T-helper 1 cell (primary cell): ENCODE data around the gene RNF166.
A peak's percentile ranks its signal among the peaks of the same experiment; 100 is the strongest.
"Not testable (repeated sequence)": the region's sequence is repeated elsewhere in the genome, so short reads cannot be mapped to it uniquely, and the experiment has no call there.

Experiments
- DNase-seq, 5 donors: peaks; one replicate each; pipeline ENCODE4 v3.0.0-alpha.2; 2012 to 2020

The RNF166 gene

DNA sequence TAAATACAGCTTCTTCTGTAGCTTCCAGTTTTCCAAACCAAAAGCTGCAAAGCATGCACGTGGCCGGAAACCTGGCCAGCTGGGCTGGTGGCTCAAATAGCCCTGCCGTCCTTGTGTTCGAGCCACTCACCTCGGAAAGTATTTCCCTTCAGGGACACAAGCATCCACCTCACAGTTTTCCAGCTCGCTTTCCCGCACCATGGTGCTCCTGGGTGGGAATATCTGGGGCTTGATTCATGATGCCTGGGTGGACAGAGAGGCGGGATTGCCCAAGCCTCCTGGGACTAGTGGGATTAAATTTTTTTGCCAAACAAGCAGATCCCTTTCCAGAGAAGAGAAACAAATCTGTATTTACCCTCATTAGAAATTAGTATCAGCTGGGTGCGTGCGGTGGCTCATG, 36.2 kb downstream of the RNF166 start:
- no peak for DNase-seq

DNA sequence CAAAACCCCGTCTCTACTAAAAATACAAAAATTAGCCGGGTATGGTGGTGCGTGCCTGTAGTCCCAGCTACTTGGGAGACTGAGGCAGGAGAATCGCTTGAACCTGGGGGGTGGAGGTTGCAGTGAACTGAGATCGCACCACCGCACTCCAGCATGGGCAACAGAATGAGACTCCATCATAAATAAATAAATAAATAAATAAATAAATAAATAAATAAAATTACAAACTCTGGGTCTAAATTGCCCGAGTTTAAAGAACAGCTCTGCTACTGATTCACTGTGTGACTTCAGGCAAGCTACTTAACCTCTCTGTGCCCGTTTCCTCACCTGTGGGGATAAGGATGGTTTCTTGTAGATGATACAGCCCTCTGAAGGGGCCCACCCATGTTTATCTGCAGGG, 36.7 kb downstream of the RNF166 start:
- not testable (repeated sequence) for DNase-seq

DNA sequence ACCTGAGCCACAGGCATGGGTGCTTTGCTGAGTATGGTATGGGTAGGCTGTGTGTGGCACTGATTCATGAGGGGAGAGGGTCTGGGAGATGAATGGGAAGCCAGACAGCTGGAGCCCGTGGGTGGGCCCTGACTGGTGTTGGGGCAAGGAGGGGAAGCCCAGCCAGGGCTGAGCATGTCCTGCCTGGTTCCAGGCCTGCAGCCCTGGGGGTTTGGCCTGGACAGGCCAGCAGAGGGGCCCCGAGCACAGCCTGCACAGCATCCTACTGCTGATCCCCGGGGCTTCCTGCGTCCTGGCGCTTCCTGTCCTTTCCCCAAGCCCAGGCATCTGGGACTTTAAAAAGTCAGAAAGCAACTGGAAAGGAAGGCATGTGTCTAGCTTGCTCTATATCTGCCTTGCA, 38.7 kb downstream of the RNF166 start:
- DNase-seq, result no peak

DNA sequence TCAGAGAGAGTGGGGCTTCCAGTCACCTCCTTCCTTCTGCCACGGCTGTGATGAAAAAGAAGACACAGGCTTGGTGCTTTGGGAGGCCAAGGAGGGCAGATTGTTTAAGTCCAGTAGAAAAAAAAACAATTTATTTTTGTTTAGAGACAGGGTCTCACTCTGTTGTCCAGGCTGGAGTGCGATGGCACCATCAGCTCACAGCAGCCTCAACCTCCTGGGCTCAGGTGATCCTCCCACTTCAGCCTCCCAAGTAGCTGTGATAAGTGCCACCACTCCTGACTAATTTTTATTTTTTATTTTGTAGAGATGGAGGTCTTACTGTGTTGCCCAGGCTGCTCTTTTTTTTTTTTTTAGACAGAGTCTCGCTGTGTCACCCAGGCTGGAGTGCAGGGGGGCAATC, 40.6 kb downstream of the RNF166 start:
- DNase-seq, result no peak

DNA sequence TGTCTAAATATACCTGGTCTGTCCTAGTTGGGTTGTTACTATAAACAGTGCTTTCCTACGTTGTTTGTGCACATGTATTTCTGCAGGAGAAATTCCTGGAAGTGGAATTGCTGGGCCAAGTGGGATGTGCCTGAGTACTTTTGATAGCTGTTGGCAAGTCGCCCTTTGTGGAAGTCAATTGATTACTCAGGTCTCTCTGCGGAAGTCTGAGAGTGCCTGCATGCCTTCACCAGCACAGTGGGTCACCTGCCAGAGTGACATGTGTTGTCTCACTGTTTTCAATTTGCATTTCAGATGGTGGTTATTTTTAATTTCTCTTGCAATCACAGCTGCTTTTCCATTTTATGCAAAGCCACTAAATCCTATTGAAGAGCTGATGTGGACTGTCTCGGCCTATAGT, 41.1 kb downstream of the RNF166 start:
- no peak for DNase-seq

DNA sequence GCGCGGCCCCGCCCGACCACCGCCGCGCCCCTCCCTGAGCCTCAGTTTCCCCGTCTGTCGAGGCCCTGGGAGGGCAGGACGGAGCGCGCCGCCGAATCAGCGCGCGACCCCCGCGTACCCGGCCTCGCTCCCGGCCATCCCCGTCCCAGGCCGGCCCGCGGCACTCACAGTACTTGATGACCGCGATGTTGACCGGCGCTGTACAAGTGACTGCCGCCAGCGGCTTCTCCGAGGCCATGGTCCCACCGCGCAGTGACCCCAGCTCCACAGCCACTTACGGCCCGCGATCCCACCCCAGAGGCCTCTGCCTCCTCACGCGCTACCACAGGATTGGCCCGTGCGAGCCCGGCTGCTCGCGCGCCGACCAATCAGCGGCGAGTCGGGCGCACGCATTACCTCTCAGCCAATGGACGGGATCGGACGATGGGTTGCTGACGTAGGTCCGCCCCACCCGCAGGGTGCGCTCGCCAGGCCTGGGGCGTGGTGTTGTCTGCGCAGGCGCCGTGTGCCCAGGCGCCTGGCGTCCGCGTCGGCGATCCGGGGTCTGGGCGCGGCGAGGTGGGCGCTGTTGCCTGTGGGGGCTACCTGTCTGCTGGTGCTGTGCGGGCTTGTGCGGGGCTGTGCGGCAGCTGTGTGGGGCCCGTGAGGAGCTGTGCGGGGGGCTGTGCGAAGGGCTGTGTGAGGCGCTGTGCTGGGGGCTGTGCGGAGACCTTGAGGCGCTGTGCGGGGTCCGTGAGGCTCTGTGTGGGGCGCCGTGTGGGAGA, 43.2 kb downstream of the RNF166 start, which contains the start of gene MVD:
Gene MVD (minus strand): TSS at position 249 of the 764 bp plus-strand sequence. CDS start 11 bp downstream, at position 238.
- DNase-seq, result peak; percentile 93 to 98 (median 94)

DNA sequence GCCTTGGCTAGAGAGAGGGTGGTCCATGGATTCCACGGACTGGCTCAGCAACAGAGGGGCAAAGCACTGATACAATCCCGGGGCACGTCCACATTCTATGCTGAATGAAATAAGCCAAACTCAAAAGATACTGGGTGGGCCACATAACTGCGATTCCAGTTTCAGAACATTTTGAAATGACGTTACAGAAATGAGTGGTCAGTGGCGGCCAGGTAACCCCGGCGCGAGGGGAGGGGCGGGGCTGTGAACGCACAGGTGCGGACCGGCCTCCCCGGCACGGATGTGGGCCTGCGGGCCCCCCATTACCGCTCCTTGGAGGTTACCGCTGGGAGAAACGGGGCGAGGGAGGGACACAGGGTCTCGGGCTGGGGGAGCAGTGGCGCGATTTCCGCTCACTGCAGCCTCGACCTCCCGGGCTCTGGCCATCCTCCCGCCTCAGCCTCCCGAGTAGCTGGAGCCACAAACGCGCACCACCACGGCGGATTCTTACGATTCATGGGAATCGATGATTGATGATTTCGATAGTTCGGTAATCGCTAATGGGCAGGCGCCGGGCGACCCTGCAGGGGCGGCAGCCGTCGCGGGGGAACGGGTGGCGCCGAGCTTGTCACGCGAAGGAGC, 43.9 kb downstream of the RNF166 start:
- peak in 1 of 5 donors; percentile 12 for DNase-seq

DNA sequence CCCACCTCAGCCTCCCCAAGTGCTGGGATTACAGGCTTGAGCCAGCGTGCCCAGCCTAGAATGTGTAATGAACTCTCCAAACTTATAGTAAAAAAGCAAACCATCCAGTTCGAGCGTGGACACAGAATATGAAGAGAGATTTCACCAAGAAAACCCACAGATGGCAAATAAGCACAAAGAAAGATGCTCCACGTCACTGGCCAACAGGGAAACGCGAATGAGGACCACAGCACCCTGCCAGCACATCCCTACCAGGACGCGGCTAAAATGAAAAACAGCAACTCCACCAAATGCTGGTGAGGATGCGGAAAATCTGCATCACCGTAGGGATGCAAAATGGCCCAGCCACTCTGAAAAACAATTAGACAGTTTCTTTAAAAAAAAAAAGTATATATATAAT, 44.7 kb downstream of the RNF166 start:
- no peak for DNase-seq

DNA sequence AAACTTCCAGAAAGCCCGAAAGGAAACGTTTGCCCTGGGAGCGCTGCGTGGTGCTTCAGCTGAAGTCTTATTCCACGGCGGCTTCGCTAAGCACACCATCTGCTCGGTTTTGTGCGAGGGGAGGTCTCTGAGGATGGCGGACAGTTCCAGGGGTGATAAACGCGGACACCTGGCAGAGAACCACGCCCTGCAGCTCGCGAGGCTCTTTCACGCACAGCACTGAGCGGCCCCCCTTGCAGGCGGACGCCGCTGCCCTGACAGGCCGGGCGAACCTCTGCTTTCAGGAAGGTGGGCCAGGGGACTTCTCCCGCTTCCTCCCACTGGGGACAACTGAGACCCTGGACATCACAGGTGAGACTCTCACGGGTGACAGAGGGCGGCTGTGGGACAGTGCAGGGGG, 47.0 kb downstream of the RNF166 start:
- no peak for DNase-seq

DNA sequence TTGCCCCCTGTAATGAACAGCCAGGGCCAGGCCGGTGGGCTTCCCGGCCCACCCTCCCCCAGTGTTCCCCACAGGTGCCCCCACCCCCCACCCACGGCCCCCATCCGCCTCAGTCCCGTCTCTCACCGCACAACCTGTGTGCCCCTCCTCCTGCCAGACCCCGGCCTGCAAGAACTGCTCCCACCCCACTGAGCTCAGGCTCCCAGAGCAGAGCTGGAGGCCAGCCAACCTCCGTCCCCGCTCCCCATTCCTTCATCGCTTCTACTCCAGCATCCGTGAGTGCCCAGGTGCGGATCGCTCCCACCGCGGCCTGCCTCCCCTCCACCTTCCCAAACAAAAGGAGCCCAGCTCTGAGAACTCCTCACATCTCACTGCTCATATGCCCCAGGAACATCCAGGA, 47.5 kb downstream of the RNF166 start:
- no peak for DNase-seq

DNA sequence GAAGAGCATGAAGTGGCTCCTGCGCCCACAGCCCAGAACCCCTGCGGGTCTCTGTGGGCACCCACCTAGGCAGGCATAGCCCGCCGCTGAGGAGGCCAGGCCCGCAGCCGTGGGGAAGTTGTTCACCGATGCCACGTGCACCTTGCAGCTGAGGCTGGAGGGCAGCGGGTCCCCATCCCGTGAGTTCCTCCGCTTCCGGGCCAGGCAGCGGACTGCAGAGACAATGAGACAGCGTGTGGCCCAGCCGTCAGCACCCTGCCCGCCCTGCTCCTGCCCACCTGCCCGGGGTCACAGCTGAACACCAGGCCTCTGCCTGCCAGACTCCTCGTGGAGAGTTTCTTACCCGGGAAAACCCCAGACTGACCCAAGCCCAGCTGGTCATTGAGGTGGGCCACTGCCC, 48.8 kb downstream of the RNF166 start:
- DNase-seq, result no peak

DNA sequence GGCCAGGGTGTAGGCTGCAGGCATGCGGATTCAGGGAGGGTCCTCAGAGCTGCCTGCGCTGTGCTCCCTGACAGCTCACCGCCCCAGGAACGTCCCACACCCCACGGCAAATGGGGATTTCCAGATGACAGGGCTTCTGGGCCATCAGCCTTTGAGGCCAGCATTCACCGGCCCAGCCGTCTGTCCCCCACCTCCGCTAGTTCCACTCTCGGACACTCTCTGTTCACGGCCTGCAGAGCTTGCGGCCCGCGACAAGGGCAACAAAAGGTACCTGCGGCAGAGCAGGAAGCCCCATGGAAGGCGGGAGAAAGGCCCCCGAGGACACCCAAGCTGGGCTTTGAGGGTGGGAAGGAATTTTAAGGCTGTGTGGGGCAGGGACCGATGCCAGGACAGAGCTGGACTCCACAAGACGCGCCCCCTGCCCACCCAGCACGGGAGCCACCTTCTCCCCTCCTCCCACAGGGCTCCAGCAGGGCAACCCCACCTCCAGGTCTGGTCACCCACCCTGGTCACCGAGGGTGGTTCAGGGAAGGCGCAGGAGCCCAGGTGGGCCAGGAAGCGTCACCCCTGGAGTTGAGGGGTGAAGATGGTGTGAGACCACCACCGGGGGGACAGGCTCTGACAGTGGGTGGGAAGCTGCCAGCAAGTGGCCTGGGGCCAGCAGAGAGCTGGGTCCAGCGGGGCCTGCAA, 49.8 kb downstream of the RNF166 start:
- DNase-seq, result no peak

DNA sequence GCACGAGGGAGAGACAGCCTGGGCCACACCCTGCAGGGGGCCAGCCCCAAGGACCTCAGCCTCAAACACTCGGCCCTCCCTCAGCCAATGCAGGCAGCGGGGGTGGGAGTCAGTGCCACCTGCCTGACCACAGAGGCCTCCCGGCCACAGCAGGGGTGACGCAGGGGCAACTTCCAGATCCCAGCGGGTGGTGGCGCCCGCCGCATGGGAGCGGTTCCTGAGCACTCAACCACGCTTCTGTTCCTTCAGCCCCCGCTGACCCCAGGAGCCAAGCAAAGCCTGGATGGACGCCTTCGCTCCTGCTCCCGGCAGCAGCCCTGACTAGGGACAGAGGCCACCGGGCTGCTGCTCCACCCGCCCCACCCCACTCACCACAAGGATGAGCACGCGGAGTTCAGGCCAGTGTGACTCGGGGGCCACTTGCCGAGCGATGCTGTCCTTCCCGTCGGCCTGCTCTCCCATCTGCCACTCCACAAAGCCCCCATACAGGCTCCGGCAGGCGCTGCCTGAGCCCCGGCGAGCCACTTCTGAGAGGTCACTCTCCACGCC, 50.4 kb downstream of the RNF166 start:
- no peak for DNase-seq

DNA sequence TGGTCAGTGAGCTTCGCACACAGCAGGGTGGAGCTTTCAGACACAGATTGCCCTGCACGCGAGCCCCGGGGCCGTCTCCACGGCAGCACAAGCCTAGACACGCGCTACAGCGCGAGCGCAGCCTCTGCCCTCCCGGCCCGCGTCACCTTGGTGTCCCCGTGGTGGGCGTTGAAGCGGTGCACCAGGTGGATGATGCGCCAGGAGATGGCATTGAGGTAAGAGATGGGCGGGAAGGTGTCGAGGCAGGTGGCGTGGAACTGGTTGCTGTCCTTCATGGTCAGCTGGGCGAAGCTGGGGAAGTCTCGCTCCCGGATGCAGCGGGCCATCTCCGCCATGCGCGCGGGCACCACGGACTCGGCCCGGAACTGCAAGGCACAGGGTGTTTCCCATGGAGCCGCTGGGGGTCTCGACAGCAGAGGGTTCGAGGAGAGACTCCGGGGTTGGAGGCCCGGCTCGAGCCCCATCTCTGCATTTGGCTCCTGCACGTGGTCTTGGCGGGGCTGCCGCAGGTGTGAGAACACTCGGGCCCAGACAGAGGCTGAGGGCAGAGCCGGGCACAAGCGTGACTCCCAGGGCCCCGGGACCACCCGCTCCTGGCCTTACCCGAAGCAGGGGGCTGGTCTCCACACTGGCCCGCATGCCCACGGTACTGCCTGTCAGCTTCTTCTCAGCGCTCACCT, 51.0 kb downstream of the RNF166 start:
- DNase-seq, result no peak

DNA sequence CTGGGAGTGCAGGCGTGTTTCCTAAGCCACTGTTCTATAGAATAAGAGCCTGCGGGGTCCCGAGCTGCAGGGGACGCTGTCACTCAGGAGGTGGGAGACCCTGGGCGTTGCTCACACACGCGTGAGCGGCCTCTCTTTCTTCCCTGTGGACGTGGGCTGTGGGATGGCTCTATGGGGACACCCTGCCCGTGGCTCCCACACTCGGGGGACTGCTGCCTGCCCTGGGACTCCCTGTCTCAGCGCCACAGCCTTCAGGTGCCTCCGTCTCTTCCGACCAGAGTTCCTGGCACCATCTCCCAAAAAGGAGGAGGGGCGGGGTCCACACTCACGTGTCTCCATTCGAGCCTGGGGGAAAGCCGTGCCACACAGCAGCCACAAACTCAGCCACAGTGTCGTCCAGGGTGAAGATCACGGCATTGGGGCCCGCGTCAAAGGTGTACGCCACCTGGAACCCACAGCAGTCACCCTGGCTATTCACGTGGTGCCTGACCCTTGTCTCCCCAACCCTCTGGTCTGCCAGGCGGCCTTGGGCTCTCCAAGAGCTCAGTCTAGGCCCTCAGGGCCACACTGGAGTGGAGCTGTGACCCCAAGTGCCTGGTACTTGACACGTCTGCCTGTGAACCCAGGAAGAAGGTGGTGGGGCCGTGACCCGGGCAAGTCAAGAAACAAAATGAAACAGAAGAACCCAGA, 51.7 kb downstream of the RNF166 start:
- DNase-seq, result no peak

DNA sequence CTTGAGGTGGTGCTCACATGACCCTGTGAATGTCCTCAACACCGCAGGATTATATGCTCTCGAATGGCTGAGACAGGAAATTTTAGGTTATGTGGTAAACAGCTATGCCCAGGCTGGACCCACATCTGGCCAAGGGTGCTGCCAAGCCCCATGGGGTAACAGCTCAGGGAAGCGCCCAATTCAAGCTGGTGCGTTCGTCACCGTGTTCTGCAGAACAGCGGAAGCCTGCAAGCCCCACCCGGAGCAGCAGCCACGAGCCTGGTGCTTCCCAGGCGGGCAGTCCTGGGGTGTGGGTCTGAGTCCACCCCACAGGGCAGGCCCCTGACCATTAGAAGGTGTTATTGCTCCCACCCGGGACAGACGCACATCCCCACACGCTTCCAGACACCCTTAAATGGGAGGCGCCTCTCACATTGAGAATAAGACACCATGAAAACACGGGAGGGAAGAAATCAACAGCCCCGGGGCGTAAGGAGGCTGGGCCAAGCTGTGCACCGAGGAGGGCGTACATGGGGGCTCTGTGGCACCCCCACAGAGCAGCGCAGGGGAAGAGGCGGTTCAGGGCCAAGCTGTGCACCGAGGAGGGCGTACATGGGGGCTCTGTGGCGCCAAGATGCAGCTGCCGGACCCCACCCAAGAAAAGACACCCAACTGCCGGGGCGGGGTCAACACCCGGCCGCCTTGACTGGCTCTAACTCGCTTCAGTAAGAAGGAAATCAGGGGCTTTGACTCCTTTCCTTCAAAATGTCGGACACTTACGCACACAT, 52.4 kb downstream of the RNF166 start:
- no peak for DNase-seq

DNA sequence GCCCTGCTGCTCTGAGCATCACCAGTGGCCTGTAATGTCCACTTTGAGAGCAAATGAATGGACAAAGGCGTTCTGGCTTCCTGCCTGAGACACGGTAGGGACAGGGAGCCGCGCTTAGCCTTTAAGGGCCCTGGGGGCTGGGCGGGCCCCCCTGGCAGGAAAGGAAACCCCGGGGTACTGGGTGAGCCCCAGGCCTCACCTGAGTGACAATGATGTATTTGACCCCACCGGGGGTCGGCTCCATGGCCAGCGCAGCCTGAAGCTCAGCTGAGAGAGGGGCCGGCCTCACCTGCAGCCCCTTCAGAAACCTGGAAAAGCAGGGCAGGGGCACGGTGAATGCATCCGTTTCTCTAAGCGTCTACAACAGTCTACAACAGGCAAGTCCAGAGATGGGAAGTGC, 53.1 kb downstream of the RNF166 start:
- no peak for DNase-seq

DNA sequence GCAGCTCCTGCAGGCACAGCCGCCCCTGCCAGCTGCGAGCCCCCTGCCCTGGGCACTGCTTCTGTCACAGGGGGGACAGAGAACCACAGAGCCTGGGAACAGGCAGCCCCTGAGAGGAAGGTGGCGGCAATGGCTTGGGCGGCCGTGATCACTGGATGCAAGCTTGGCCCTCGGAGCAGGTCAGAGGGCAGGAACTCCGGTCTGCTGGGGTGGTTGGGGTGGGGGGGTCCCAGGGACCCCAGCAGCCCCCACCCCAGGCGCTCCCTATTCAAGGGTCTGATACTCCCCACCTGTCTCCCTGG, 53.5 kb downstream of the RNF166 start:
- no peak for DNase-seq

DNA sequence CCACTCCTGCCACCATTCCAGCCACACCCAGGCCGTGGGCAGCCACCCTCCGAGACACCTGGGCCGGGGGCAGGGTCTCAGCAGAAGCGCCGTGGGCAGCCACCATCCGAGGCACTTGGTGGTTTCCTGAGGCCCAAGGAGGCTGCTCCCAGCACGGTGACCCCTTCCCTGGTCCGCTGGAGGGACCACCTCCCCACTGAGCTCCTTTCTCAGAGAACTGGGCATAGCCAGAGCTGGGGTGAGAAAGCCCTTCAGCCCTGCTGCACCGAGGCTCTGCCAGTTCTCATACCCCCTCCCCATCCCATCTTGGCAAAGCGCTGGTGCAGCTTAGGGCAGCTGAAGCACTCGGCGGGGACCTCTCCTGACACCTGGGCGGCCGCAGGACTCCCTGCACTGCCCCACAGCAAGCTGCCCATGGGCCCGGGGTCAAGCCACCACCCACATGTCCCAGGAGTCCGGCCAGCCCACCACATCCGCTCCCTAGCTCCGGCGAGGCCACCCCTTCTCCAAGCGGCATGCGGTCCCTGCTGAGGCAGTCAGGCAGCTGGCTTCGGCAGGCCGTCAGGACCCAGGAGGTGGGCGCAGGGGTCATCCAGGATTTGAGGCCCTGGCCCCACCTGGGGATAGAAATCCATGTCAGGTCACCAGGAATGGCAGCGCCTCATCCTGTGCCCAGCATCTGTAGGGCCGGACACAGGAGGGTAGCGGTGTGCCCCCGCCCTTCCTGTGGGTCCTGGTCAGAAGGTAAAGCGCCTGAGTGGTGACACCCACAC, 54.0 kb downstream of the RNF166 start:
- no peak for DNase-seq

DNA sequence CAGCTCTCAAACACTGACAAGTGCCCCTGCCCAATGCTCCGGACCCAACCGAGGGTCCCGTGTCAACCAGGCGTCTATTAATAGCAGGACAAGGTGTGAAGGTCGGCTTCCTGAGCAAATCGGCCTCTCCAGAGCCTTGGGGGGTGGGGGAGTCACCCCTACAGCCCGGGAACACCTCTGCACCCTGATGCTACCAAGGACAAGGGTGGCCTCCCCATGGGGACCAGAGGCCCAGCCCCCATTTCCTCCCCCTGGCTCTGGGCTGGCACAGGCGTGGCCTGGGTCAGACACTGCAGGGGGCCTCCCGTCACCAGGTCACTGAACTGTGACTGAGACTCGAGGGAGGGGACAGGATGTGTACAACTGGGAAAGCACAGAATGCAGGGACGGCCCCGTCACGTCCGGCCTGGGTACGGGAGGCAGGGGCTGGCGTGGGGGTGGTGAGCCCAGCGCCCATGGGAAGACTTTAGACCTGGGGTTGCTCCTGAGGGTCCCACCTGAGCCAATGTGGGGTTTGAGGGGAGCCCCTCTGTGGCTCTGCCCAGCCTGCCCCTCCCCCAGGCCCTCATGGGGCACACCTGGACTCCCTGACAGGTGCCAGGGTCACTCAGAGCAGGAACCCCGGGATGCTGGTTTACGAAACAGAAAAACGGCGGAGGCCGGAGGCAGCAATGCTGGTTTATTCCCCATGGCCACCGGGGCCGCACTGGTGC, 54.8 kb downstream of the RNF166 start:
- peak; percentile 58 to 95 (median 65) for DNase-seq
